Stimulated activated naive CD8-positive, alpha-beta T cell treated with anti-CD3 and anti-CD28 coated beads, Interleukin-15, amount 100 ng/mL, for 72 hours (primary cell): Measurements from ENCODE around the gene RALGAPB.
"Not testable (repeated sequence)": the region's sequence is repeated elsewhere in the genome, so short reads cannot be mapped to it uniquely, and the experiment has no call there.

Experiments used
- ATAC-seq: fragments of 150-1000 bp; cut with Tn5 transposase; 2 replicates; pipeline ENCODE4 v1.10.0; 2021; ENCODE audit warnings: mild to moderate bottlenecking, moderate library complexity
- DNase-seq, 2 donors: peaks; one replicate each; pipeline ENCODE4 v3.0.0; 2021 to 2022
- H3K27ac Mint-ChIP-seq, 2 donors: one replicate each; pipeline ENCODE4 v1.8.0; 2022; ENCODE audit warnings: mild to moderate bottlenecking in 2 of 2, mixed read lengths in 2 of 2, moderate library complexity in 2 of 2
- H3K27me3 Mint-ChIP-seq: one replicate; pipeline ENCODE4 v1.8.0; 2022; ENCODE audit warnings: mixed read lengths
- H3K4me1 Mint-ChIP-seq: one replicate; pipeline ENCODE4 v1.8.0; 2022; ENCODE audit warnings: mild to moderate bottlenecking, mixed read lengths
- H3K4me3 Mint-ChIP-seq, 2 donors: one replicate each; pipeline ENCODE4 v1.8.0; 2022; ENCODE audit warnings: mild to moderate bottlenecking in 2 of 2, mixed read lengths in 2 of 2, moderate library complexity in 1 of 2
- H3K9me3 Mint-ChIP-seq, 2 donors: one replicate each; pipeline ENCODE4 v1.8.0; 2022; ENCODE audit warnings: mixed read lengths in 2 of 2

Gene RALGAPB

GRCh38 chr20:38437796-38438195, 34.8 kb upstream of the RALGAPB start:
- Mint-ChIP-seq H3K4me1 (peaks cover 20% of the 10 kb centered on the region), H3K4me3 (no peak overlapping the region), H3K27ac (no peak overlapping the region), H3K27me3 (peaks cover 13% of the 10 kb centered on the region), H3K9me3 (no peaks in the 10 kb centered on the region)
- DNase-seq (no peak), ATAC-seq (no peak)

DNA sequence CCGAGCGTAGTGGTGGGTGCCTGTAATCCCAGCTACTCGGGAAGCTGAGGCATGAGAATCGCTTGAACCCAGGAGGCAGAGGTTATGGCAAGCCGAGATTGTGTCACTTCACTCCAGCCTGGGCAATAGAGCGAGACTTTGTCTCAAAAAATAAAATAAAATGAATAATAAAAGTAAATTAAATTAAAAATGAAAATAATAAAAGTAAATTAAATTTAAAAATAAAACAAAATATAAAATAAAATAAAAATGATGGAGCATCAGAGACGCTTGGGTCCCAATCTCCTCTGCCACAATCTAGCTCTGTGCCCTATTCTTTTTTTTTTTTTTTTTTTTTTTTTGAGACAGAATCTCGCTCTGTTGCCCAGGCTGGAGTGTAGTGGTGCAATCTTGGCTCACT, 31.5 kb upstream of the RALGAPB start:
- H3K27me3 Mint-ChIP-seq = peaks cover 18% of the 10 kb centered on the region
- not testable (repeated sequence) for H3K9me3 Mint-ChIP-seq, DNase-seq, H3K4me1 Mint-ChIP-seq, H3K27ac Mint-ChIP-seq, H3K4me3 Mint-ChIP-seq, ATAC-seq

DNA sequence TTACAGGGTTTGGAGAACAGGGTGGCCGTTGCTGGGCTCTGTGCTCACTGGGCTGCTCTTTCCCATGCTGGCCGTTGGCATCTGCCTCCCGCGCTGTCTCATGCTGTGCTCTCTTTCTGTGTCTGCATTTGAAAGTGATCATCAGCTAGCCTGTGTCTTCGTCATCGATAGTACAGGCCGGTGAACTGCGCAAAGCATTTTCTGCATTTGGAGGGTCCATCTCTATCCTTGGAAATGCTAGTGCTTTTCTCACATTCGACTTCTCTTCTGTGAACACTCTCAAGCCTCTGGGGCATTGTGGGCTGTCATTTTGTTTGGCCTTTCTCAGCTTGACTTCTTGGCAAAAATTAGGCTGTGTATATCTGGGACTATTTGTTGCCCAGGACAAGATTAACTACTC, 30.7 kb upstream of the RALGAPB start:
- peaks cover 15% of the 10 kb centered on the region for H3K4me1 Mint-ChIP-seq
- no peak for ATAC-seq
- DNase-seq = no peak
- no peak overlapping the region for H3K27ac Mint-ChIP-seq
- H3K4me3 Mint-ChIP-seq = no peak overlapping the region
- no peaks in the 10 kb centered on the region for H3K9me3 Mint-ChIP-seq
- H3K27me3 Mint-ChIP-seq = peaks cover 18% of the 10 kb centered on the region

- H3K27ac Mint-ChIP-seq = peak overlapping the region in 1 of 2 donors; percentile 15
Observed at GRCh38 chr20:38445381-38445796, 27.3 kb upstream of the RALGAPB start.

GRCh38 chr20:38445901-38446425, 26.7 kb upstream of the RALGAPB start:
- H3K4me3 Mint-ChIP-seq = peak overlapping the region; percentile 65 to 88
- DNase-seq (no peak), ATAC-seq (no peak)
- H3K9me3 Mint-ChIP-seq = no peaks in the 10 kb centered on the region
- peaks cover 50% of the 10 kb centered on the region for H3K4me1 Mint-ChIP-seq
- peaks cover 18% of the 10 kb centered on the region for H3K27me3 Mint-ChIP-seq
- H3K27ac Mint-ChIP-seq = peak overlapping the region; percentile 86 to 96

More at GRCh38 chr20:38445381-38445796, 27.3 kb upstream of the RALGAPB start:
- Mint-ChIP-seq H3K27me3 (peaks cover 18% of the 10 kb centered on the region), H3K4me1 (peaks cover 44% of the 10 kb centered on the region), H3K9me3 (no peaks in the 10 kb centered on the region), H3K4me3 (no peak overlapping the region)
- ATAC-seq (no peak), DNase-seq (no peak)

DNA sequence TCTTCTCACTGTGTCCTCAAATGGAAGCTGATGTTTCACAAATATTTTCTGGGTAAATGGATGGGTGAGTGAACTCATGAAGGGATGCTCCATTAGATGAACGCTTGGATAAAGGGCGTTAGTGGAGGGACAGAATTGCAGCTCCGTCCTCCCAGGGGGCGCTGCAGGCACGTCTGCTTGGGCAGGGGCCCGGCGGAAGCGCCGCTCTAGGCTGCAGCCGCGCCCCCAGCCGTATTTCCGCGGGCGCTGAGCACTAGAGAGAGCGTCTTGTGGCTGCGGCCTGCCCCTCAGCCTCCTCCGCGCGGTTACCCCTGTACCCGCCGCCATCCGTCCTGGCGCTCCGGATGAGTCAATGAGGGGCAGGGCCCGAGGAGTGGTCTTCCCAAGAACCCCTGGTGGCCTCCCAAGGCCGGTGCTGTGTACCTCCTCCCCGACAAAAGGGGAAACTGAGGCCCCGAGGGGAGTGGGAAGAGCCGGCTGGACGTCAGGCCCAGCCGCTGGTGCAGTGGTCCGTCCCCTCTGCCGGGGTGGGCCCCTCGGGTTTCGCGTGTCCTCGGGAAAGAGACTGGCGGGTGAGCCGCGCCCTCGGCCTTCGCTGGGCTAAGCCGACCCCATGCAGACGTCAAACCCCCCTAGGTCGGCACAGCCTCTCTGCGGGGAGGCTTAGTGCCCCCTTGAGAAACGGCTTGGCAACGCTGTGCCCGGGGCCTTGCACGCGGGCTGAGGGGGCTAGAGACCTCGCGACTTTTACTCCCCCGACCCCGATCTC, 26.0 kb upstream of the RALGAPB start:
- peak overlapping the region; percentile 65 to 88 for H3K4me3 Mint-ChIP-seq
- ATAC-seq = peak; percentile 99

GRCh38 chr20:38447251-38447661, 25.4 kb upstream of the RALGAPB start:
- no peaks in the 10 kb centered on the region for H3K9me3 Mint-ChIP-seq
- peak overlapping the region; percentile 86 to 96 for H3K27ac Mint-ChIP-seq
- no peak for ATAC-seq

More for the DNA sequence above, 26.0 kb upstream of the RALGAPB start:
- H3K9me3 Mint-ChIP-seq = no peaks in the 10 kb centered on the region
- peak overlapping the region; percentile 86 to 96 for H3K27ac Mint-ChIP-seq
- peak; percentile 92 to 95 for DNase-seq
- peaks cover 52% of the 10 kb centered on the region for H3K4me1 Mint-ChIP-seq
- H3K27me3 Mint-ChIP-seq = peaks cover 17% of the 10 kb centered on the region

GRCh38 chr20:38447931-38448675, 24.5 kb upstream of the RALGAPB start:
- Mint-ChIP-seq H3K4me3 (peak overlapping the region; percentile 65 to 88), H3K9me3 (no peaks in the 10 kb centered on the region), H3K27ac (peak overlapping the region; percentile 56 to 93), H3K4me1 (peaks cover 52% of the 10 kb centered on the region), H3K27me3 (peaks cover 3% of the 10 kb centered on the region)
- no peak for DNase-seq
- ATAC-seq = no peak

More at GRCh38 chr20:38447251-38447661, 25.4 kb upstream of the RALGAPB start:
- peak overlapping the region; percentile 65 to 88 for H3K4me3 Mint-ChIP-seq
- H3K4me1 Mint-ChIP-seq = peaks cover 52% of the 10 kb centered on the region
- H3K27me3 Mint-ChIP-seq = peaks cover 11% of the 10 kb centered on the region
- no peak for DNase-seq

DNA sequence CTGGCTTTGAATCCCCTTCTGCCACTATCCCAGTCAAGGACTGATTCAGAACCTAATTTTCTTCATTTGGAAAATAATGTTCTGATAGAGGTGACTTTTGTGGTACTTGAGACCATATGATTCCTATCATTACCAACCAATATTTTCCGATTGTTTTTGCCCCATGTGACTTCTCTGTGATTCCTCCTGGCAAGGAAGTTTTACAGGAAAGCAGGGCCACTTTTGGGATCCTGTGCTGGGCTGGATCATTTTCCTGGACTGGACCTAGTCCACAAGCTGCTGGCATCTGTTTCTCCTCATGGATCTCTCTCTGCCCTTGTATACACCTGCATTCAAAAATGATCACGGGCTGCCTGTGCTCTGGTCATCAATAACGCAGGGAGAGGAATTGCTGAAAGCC, 23.6 kb upstream of the RALGAPB start:
- Mint-ChIP-seq H3K27me3 (no peaks in the 10 kb centered on the region), H3K27ac (no peak overlapping the region), H3K4me1 (peaks cover 52% of the 10 kb centered on the region), H3K4me3 (no peak overlapping the region), H3K9me3 (no peaks in the 10 kb centered on the region)
- no peak for ATAC-seq
- DNase-seq = no peak

GRCh38 chr20:38450412-38450975, 22.1 kb upstream of the RALGAPB start:
- H3K27ac Mint-ChIP-seq = peak overlapping the region in 1 of 2 donors; percentile 9
- ATAC-seq (no peak), DNase-seq (no peak)
- H3K9me3 Mint-ChIP-seq = no peaks in the 10 kb centered on the region
- H3K27me3 Mint-ChIP-seq = no peaks in the 10 kb centered on the region
- no peak overlapping the region for H3K4me3 Mint-ChIP-seq
- H3K4me1 Mint-ChIP-seq = peaks cover 48% of the 10 kb centered on the region

DNA sequence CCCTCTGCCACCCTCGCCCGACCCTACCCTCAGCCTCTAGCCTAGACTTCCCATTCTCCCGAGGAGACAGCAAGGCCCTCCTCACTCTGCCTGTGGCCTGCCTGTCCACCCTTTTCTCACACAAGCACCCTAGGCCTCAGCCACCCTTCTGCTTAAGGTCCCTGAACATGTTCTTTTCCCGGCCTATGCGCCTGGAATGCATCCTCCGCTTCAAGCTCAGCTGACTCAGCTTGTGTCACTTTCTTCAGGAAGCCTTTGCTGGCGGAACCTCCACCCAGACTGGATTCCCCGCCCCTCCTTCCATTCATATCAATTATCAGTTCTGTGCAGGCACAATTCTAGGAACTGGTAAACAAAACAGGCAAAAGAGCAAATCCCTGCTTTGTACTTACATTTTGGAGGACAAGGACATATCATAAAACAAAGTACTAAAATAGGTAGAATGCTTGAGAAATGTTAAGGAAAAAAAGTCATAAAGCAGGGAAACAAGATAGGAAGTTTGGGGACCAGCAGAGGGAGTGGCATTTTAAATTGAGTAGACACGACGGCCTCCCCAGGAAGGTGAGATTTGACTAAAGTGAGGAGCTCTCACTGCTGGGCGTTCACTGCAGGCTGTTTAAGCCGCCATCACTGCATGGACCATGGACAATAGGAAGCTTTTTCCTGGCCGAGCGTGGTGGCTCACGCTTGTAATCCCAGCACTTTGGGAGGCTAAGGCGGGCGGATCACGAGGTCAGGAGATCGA, 19.6 kb upstream of the RALGAPB start:
- Mint-ChIP-seq H3K4me3 (no peak overlapping the region), H3K27ac (no peak overlapping the region), H3K9me3 (no peaks in the 10 kb centered on the region), H3K27me3 (no peaks in the 10 kb centered on the region), H3K4me1 (peaks cover 28% of the 10 kb centered on the region)
- no peak for DNase-seq
- no peak for ATAC-seq

DNA sequence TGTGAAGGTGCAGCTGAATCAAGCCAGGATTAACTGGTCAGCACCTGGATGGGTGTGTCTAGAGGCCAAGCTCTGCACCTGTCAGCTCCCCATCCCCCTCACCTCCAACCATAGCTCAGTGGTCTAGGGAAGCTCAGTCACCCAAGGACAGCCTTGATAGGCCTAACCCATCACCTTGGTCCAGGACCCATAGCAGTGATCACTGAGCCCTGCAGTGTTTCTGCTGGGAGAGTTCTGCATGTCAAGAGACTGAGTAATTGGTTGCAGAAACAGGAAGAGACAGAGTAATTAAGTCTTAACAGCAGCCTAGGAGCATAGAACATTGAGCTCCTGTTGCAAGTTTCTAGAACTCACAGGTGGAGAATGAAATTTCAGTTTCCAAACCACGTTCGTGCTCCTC, 18.7 kb upstream of the RALGAPB start:
- ATAC-seq (no peak), DNase-seq (no peak)
- no peaks in the 10 kb centered on the region for H3K9me3 Mint-ChIP-seq
- no peaks in the 10 kb centered on the region for H3K27me3 Mint-ChIP-seq
- H3K4me1 Mint-ChIP-seq = peaks cover 21% of the 10 kb centered on the region
- no peak overlapping the region for H3K4me3 Mint-ChIP-seq
- H3K27ac Mint-ChIP-seq = no peak overlapping the region

GRCh38 chr20:38454556-38455473, 17.8 kb upstream of the RALGAPB start:
- H3K4me3 Mint-ChIP-seq = no peak overlapping the region
- peaks cover 13% of the 10 kb centered on the region for H3K4me1 Mint-ChIP-seq
- H3K27ac Mint-ChIP-seq = no peak overlapping the region
- ATAC-seq = no peak
- H3K27me3 Mint-ChIP-seq = no peaks in the 10 kb centered on the region
- H3K9me3 Mint-ChIP-seq = no peaks in the 10 kb centered on the region
- no peak for DNase-seq

DNA sequence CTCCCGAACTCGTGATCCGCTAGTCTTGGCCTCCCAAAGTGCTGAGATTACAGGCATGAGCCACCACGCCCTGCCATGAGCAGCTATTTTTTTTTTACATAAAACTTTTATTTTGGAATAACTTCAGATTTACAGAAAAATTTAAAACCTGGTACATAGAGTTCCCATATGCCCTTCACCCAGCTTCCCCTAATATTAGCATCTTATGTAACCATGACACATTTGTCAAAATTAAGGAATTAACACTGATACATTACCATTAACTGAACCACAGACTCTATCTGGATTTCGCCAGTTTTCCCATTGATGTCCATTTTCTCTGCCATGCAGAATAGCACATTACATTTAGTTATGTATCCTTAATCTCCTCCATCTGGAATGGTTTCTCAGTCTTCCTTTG, 14.3 kb upstream of the RALGAPB start:
- no peak for ATAC-seq
- no peaks in the 10 kb centered on the region for H3K27me3 Mint-ChIP-seq
- no peak for DNase-seq
- no peak overlapping the region for H3K4me3 Mint-ChIP-seq
- no peaks in the 10 kb centered on the region for H3K9me3 Mint-ChIP-seq
- no peaks in the 10 kb centered on the region for H3K4me1 Mint-ChIP-seq
- no peak overlapping the region for H3K27ac Mint-ChIP-seq
